ENCODE measurements around the gene FIBP.

DNA sequence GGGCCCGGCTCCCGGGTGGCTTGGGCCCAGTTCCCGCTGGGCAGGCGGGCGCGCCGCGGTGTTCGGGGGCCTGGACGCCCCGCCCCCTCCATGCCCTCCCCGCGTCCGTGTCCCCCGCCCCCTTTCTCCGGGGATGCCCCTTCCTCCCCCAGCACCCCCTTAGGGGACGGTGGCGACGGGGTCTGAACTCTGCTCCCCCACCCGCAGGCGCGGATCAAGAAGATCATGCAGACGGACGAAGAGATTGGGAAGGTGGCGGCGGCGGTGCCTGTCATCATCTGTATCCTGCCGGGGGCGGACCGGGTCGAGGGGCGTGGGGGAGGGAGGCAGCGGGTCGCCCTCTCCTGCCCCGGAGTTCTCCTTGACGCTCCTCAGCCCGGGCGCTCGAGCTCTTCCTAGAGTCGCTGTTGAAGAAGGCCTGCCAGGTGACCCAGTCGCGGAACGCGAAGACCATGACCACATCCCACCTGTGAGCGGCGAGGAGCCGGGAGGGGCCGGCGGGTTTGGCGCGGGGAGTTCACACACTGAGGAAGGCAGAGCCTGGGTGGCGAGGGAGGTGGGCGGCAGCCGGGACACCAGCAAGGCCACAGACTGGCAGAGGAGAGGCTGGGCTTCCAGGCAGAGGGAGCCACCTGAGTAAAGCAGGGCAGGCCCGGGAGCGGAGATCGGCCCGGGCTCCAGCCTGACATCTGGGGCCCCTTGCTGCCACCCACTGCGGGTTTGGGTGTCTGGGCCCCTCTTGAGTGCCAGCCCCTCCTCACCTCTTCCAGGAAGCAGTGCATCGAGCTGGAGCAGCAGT lies 31.5 kb upstream of the FIBP start:
- TF ChIP-seq, protein P1, sequence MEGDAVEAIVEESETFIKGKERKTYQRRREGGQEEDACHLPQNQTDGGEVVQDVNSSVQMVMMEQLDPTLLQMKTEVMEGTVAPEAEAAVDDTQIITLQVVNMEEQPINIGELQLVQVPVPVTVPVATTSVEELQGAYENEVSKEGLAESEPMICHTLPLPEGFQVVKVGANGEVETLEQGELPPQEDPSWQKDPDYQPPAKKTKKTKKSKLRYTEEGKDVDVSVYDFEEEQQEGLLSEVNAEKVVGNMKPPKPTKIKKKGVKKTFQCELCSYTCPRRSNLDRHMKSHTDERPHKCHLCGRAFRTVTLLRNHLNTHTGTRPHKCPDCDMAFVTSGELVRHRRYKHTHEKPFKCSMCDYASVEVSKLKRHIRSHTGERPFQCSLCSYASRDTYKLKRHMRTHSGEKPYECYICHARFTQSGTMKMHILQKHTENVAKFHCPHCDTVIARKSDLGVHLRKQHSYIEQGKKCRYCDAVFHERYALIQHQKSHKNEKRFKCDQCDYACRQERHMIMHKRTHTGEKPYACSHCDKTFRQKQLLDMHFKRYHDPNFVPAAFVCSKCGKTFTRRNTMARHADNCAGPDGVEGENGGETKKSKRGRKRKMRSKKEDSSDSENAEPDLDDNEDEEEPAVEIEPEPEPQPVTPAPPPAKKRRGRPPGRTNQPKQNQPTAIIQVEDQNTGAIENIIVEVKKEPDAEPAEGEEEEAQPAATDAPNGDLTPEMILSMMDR (conservative IDR thresholded peaks at IDR 0.05): no peak
- no peak for TF ChIP-seq EZH2 (IDR thresholded peaks at IDR 0.05; ENCODE audit: low read depth)

All from PC-9 (cell line).